ENCODE data around the gene P2RY1. TPM values are rescaled to one million over a fixed set of nuclear protein-coding genes. Genes with fewer than 3 reads are reported as not detected.

Gene P2RY1
- total RNA-seq, 1 donor: 0.81 TPM

DNA sequence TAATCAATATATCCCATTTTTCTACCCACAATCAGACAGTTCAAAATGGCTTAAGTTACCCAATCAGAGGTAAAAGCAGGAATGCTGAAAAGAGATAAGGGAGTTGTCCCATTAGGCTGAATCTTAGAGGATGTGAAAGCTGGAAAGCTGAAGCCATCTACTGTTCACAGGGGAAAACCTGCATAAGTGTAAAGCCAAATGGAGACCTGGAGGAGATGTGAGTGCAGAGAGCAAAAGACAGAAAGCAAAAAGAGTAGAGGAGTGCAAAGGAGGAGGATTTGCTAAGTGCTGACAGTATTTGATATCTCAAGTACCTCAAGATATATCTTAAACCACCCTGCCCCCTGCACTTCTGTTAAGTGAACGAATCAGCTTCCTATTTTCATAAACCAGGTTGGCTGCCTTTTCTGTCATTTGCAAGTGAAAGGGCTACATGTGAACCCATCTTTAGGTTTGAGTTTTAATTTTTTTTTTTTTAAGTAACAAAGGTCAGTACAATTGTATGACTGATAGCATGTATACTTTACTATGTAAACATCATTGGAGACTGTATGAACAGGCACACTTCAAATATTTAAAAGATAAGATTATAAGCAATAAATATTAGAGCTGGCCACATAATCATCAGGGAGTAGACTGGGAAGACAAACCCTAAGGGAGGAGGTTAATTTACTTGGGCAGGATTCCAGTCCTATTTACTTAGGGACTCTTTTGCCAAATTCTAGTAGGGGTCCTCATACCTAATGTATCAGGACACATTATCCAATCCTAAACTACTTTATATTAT, 22.8 kb upstream of the P2RY1 start:
- DNase-seq (ENCODE audit: low read depth): no peak
- no peak overlapping the region for H3K4me3 ChIP-seq (ENCODE audit: low read depth, low read length)
- TF ChIP-seq, protein P1, sequence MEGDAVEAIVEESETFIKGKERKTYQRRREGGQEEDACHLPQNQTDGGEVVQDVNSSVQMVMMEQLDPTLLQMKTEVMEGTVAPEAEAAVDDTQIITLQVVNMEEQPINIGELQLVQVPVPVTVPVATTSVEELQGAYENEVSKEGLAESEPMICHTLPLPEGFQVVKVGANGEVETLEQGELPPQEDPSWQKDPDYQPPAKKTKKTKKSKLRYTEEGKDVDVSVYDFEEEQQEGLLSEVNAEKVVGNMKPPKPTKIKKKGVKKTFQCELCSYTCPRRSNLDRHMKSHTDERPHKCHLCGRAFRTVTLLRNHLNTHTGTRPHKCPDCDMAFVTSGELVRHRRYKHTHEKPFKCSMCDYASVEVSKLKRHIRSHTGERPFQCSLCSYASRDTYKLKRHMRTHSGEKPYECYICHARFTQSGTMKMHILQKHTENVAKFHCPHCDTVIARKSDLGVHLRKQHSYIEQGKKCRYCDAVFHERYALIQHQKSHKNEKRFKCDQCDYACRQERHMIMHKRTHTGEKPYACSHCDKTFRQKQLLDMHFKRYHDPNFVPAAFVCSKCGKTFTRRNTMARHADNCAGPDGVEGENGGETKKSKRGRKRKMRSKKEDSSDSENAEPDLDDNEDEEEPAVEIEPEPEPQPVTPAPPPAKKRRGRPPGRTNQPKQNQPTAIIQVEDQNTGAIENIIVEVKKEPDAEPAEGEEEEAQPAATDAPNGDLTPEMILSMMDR (IDR thresholded peaks at IDR 0.05; ENCODE audit: insufficient read depth, low read length): no peak

- no peak overlapping the region for H3K4me3 ChIP-seq (ENCODE audit: low read depth, low read length)
- TF ChIP-seq, protein P1 (IDR thresholded peaks at IDR 0.05; ENCODE audit: insufficient read depth, low read length): no peak
- no peak for DNase-seq (ENCODE audit: low read depth)
These were observed 17.5 kb upstream of the P2RY1 start for GRCh38 chr3:152817400-152817799.

DNA sequence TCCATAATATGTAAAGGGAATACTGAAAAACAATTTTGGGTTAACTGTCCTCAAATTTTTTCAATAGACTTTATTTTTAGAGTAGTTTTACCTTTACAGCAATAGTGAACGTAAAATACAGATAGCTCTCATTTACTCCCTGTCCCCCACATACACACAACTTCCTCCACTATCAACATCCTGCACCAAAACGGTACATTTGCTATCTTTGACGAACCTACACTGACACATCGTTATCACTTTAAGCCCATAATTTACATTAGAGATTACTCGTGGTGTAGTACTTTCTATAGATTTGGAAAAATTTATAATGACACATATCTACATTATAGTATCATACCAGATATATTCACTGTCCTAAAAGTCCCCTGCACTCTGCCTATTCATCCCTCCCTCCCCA, 16.9 kb upstream of the P2RY1 start:
- no peak overlapping the region for H3K4me3 ChIP-seq (ENCODE audit: low read depth, low read length)
- TF ChIP-seq, protein P1 (IDR thresholded peaks at IDR 0.05; ENCODE audit: insufficient read depth, low read length): no peak
- no peak for DNase-seq (ENCODE audit: low read depth)

- no peak overlapping the region for H3K4me3 ChIP-seq (ENCODE audit: low read depth, low read length)
- TF ChIP-seq, protein P1 (IDR thresholded peaks at IDR 0.05; ENCODE audit: insufficient read depth, low read length): no peak
- no peak for DNase-seq (ENCODE audit: low read depth)
These were observed 11.8 kb upstream of the P2RY1 start for GRCh38 chr3:152823173-152823572.

DNA sequence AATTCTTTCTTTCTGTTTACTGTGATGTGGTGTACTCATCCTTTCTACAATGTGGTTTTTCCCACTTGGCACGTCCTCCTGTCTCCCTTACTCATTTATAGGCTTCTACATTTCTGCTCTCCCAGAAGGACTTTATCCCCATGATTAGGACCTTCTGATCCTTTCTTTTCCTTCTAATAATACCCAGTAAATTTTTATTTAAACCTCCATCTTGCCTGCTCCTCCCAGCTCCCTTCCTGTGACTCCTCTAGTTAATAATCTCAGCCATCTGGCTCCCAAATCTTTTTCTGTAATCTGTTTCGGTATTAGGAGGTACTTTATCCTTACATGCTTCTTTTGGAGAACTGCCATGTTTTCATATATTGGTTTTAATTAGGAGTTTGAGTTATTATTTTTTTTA, 11.2 kb upstream of the P2RY1 start:
- TF ChIP-seq, protein P1 (IDR thresholded peaks at IDR 0.05; ENCODE audit: insufficient read depth, low read length): no peak
- no peak for DNase-seq (ENCODE audit: low read depth)
- no peak overlapping the region for H3K4me3 ChIP-seq (ENCODE audit: low read depth, low read length)

- DNase-seq (ENCODE audit: low read depth): no peak
- TF ChIP-seq, protein P1 (IDR thresholded peaks at IDR 0.05; ENCODE audit: insufficient read depth, low read length): no peak
- no peak overlapping the region for H3K4me3 ChIP-seq (ENCODE audit: low read depth, low read length)
These were observed 9.4 kb upstream of the P2RY1 start for GRCh38 chr3:152825566-152825965.

DNA sequence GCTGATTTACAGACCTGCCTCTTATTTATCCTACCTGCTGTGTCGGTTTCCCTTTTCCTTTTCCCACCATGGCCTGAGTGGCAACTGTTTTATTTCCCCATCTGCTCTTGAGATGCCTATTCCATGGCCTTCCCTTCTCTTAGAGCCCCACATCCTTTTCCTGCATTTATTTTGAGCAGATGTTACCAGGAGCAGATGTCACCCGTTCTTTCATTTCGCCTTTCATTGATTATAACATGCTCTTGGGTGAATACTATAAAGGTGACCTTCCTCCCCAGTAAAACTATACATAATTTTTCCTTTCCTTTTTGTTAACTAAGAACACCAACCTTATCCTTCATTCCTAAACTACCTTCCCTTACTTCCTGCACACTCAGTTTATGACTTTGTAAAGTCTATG, 8.5 kb upstream of the P2RY1 start:
- H3K4me3 ChIP-seq (ENCODE audit: low read depth, low read length): no peak overlapping the region
- TF ChIP-seq, protein P1 (IDR thresholded peaks at IDR 0.05; ENCODE audit: insufficient read depth, low read length): no peak
- no peak for DNase-seq (ENCODE audit: low read depth)
